WERI-Rb-1 (cell line): ENCODE data around the gene ASB6.

Experiments used
- DNase-seq: peaks from one replicate; pipeline ENCODE4 v3.0.0-alpha.2; 2020
- H3K27ac ChIP-seq: fragments of 250-450 bp; sonication (Bioruptor Pico); 2 replicates; pipeline ENCODE4 v1.5.1; 2020; ENCODE audit warnings: mild to moderate bottlenecking, moderate library complexity
- H3K27me3 ChIP-seq: fragments of 250-450 bp; sonication (Bioruptor Pico); 2 replicates; pipeline ENCODE4 v1.5.1; 2021; ENCODE audit warnings: mild to moderate bottlenecking, low read depth, moderate library complexity; ENCODE audit not compliant: insufficient read depth, severe bottlenecking
- H3K36me3 ChIP-seq: fragments of 250-450 bp; sonication (Bioruptor Pico); 2 replicates; pipeline ENCODE4 v1.5.1; 2020; ENCODE audit warnings: mild to moderate bottlenecking, moderate library complexity
- H3K4me3 ChIP-seq: 2 replicates; pipeline ENCODE4 v1.5.1; 2011; ENCODE audit warnings: low read depth, mild to moderate bottlenecking, control low read depth, low read length
- H3K9me3 ChIP-seq: fragments of 250-450 bp; sonication (Bioruptor Pico); 2 replicates; pipeline ENCODE4 v1.5.1; 2021; ENCODE audit warnings: mild to moderate bottlenecking, moderate library complexity; ENCODE audit not compliant: severe bottlenecking
- CTCF ChIP-seq: IDR thresholded peaks from 2 replicates; pipeline ENCODE4 v1.5.1; 2011; ENCODE audit warnings: low read depth, mild to moderate bottlenecking, control low read depth, inconsistent platforms, low read length

Gene ASB6

GRCh38 chr9:129631674-129632129 lies 10.2 kb downstream of the ASB6 start:
- DNase-seq, result no peak
- no peaks in the 10 kb centered on the region for H3K9me3 ChIP-seq
- peaks cover 96% of the 10 kb centered on the region for H3K36me3 ChIP-seq
- no peaks in the 10 kb centered on the region for H3K27me3 ChIP-seq
- H3K27ac ChIP-seq, result no peak overlapping the region
- no peak for TF ChIP-seq CTCF
- no peak overlapping the region for H3K4me3 ChIP-seq

- no peak overlapping the region for H3K27ac ChIP-seq
- TF ChIP-seq CTCF, result no peak
- DNase-seq, result no peak
- no peaks in the 10 kb centered on the region for H3K27me3 ChIP-seq
- no peak overlapping the region for H3K4me3 ChIP-seq
- peaks cover 94% of the 10 kb centered on the region for H3K36me3 ChIP-seq
- no peaks in the 10 kb centered on the region for H3K9me3 ChIP-seq
Observed at GRCh38 chr9:129630967-129631673, 10.8 kb downstream of the ASB6 start.

- Histone ChIP-seq H3K4me3 (no peak overlapping the region), H3K27ac (no peak overlapping the region), H3K9me3 (no peaks in the 10 kb centered on the region), H3K36me3 (peaks cover 79% of the 10 kb centered on the region), H3K27me3 (no peaks in the 10 kb centered on the region)
- no peak for TF ChIP-seq CTCF
- no peak for DNase-seq
Observed at GRCh38 chr9:129629251-129629820, 12.6 kb downstream of the ASB6 start.

- H3K27me3 ChIP-seq, result no peaks in the 10 kb centered on the region
- H3K27ac ChIP-seq, result no peak overlapping the region
- peaks cover 74% of the 10 kb centered on the region for H3K36me3 ChIP-seq
- no peak for TF ChIP-seq CTCF
- H3K9me3 ChIP-seq, result no peaks in the 10 kb centered on the region
- H3K4me3 ChIP-seq, result no peak overlapping the region
- no peak for DNase-seq
Observed at GRCh38 chr9:129628709-129629108, 13.2 kb downstream of the ASB6 start.

GRCh38 chr9:129627556-129628440 lies 14.2 kb downstream of the ASB6 start:
- H3K27me3 ChIP-seq, result no peaks in the 10 kb centered on the region
- peaks cover 65% of the 10 kb centered on the region for H3K36me3 ChIP-seq
- H3K4me3 ChIP-seq, result no peak overlapping the region
- no peak for TF ChIP-seq CTCF
- H3K27ac ChIP-seq, result no peak overlapping the region
- no peaks in the 10 kb centered on the region for H3K9me3 ChIP-seq
- no peak for DNase-seq
